HG03439 (cell line): ENCODE measurements around the gene HSD11B2.

Source experiments
- ATAC-seq: cut with Tn5 transposase; IDR thresholded peaks from one replicate; pipeline ENCODE4 v1.9.1; 2021; ENCODE audit warnings: mild to moderate bottlenecking, moderate library complexity; ENCODE audit not compliant: unreplicated experiment

The HSD11B2 gene

GRCh38 chr16:67396159-67397035 is 34.5 kb upstream of the HSD11B2 start:
- no peak for ATAC-seq

DNA sequence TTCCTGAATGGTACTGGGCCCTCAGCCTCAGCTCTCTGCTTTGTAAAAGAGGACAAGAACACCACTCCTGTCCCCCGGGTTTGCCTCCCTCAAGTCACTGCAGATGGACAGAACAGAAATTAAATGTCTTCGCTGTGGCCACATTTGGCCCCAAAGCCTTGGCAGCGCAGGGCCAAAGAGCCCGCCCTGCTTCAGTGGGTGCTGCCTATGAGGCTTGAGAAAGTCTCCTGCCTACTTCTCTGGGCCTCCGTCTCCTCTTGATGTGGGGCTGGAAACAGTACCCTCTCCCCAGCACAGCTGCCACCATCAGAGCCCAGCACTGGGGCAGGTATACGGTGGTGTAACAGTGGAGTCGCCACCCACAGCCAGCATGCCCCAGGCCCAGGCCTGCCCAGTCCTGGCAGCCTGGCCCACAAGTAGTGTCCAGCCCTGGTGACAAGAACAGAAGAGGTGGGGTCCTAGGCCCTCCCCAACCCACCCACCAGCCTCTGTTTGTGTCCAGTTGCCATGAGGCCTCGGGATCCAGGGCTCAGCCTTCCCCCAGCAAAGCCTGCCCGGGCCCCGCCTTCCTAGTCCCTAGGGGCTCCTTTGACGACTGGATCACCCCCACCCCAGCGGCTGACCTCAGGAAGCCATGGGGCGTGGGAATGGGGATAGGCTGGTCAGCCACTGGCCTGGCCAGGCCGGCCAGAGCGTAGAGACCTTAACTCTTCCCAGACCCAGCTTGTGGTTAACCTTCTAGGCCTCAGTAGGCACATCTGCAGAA is 33.7 kb upstream of the HSD11B2 start:
- no peak for ATAC-seq

DNA sequence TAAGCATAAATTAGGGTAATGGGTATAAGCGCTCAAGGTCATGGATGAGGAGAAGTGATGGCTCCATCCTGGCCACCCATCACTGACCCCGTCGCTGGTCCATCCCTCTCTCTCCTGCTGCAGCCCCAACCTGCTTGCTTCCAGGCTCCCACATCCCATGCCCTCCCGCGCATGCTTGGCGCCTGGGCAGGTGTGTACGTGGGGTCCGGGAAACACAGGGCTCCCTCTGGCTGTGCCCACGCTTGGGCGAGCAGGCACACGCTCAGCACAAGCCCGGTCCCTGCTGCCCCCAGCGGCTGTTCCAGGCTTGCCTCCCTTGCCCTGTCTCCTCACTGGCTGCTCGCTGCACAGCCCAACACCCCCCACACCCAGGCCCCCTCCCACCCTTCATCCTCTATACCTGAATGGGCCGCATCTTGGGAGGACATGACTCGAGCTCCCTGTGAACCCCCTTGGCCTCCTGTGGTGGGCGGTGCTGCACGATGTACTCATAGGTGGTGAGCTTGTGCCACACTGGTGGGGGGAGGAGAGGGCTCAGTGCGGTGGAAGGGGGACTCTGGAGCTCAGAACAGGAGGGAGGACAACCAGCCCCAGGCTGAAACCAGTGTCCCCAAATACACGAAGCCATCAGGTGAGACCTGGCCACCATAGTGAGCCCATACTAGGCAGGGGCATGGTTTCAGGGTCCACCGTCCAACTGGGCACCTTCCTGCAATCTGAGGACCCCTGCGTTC is 32.9 kb upstream of the HSD11B2 start:
- no peak for ATAC-seq

- no peak for ATAC-seq
Measured at GRCh38 chr16:67398546-67399217, 32.2 kb upstream of the HSD11B2 start.

DNA sequence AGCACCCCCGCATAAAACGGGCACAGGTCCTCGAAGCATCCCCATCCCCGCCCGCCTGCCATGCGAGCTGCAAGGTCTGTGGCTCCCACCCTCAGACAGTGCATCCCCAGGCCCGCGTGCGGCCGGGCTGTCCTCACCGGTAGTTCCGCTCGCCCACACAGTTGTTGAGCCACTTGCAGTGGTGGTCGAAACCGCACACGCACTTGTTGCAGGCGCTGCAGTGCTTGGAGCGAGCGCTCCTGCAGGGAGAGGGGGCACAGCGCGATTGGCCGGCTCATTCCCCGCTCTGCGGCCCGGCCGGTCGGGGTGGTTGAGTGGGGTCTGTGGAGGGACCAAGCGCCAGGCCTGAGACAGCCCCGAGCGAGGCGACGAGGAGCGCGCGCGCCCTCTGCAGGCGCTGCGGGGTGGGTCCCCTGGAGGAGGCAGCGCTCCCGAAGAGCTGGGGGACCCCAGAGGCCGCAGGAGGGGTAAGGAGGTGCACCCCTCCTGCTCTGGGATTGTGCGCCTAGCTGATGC is 31.6 kb upstream of the HSD11B2 start:
- ATAC-seq, result no peak

- ATAC-seq, result no peak
Measured at GRCh38 chr16:67399749-67400704, 30.9 kb upstream of the HSD11B2 start.

GRCh38 chr16:67400901-67401300 is 30.0 kb upstream of the HSD11B2 start:
- no peak for ATAC-seq

- no peak for ATAC-seq
Measured at GRCh38 chr16:67403976-67404555, 26.9 kb upstream of the HSD11B2 start.

GRCh38 chr16:67404740-67405226 is 26.1 kb upstream of the HSD11B2 start:
- no peak for ATAC-seq

DNA sequence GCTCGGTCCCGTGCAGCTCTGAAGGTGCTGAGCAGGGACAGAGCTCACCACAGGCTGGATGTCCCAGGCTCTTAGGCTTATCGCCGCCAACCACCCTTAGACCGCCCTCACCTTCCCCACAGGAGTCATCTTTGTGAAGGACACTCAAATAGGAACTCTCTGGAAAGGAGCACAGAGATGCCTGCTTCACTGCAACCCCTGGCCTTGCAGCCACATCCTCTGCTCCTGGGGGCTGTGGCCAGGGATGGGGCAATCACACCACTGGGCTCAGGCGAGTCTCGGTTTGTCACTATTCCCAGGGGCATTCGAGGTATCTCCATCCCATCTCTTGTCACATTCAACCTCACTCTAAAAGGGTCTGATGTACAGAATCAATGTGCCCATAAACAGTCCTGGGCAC is 25.6 kb upstream of the HSD11B2 start:
- ATAC-seq, result no peak

DNA sequence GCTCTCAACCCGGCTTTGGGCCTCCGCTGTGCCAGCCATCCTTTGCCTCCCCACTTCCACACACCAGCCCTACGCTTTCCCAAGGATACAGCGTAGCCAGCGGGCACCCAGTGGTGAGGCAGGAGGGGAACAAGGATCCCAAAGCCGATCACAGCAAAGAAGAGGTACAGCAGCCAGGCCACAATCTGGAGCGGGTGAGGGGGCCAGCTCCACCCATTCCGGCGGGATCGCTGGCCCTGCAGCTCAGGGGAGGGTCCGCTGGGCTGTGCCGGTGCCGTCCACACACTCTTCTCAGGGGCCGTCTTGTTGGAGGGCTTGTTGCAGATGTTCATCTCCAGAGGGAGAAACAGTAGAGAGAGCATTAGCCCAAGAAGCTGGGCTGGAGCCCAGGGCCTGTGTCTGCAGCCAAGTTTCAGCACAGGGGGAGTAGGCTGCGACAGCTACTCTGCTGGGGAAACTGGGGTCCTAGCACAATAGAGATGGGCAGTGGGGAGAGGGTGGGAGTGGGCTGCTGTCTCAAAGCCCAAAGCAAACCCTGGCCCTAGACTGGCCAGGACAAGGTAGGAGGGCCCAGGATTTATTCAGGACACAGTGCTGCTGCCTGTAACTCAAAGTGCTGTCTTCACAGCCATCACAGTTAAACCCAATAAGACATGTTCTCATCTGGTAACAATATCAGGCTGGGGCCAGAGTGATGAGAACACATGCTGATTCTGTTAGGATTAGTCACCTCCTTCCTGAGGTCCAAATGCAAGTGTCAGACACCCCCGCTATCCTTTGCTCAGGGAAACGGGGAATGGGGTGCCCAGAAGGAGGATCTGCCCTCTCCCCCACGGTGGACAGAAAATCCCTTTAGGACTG is 24.6 kb upstream of the HSD11B2 start:
- ATAC-seq, result no peak

DNA sequence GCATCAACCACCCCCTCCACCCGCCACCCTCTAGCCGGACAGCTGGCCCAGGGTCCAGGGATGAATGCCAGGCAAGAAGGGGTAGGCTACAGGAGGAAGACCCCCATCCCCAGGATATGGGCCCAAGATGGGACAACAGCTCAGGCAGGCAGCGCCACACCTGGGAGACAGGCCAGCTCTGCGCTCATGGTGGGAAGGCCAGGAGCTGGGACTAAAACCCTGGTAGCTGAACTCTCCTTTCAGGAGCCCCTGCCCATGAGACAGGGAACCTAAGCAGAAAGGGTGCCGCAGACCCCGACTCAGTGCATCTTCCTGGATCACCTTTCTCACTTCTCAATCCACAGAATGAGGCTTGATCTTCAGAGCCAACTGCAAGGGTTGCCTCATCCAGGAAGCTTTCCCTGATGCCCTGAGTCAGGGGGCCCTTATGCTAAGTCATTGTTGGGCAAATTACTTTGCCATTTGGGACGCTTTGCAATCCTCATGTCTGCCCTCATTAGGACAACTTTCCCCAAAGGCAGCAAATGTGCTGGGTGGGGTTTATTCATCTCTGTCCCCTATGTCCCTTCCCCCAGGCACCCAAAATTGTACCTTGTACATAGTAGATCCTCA is 23.6 kb upstream of the HSD11B2 start:
- ATAC-seq, result no peak

- ATAC-seq, result no peak
Measured at GRCh38 chr16:67407788-67408452, 23.0 kb upstream of the HSD11B2 start.

- ATAC-seq, result no peak
Measured at GRCh38 chr16:67409631-67410030, 21.3 kb upstream of the HSD11B2 start.

DNA sequence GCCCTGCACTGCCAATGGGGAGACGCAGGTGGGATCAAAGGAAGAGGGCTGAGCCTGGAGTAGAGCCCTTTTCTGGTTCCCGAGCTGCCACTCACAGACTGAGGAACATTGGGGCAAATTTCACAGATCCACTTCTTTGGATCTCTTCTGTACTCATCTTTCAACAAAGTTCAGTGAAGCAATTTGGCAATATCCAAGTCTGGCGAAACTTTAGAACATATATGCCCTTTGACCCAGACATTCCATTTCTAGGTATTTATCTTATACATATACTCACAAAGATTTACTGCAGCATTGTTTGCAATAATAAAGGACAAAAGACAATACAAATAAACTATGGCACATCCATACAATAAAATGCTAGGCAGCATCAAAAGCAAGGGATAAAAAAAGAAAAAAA is 19.6 kb upstream of the HSD11B2 start:
- ATAC-seq, result no peak

DNA sequence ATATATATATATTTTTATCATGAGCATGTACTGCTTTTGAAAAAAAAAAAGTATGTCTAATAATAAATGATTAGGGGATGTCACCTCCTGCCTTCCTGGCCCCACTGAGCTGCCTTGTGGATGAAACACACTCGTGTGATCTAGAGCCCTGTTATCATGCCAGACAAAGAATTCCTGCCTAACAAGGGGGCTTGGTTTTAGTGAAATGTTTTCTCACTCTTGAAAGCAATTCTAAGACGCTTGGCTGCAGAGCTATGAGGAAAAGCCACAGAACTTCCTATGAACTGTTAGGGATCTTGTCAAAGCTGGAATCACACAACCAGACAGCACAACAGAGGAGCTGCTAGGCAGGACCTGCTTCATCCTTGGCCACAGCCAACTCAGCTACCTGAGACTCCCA is 18.6 kb upstream of the HSD11B2 start:
- ATAC-seq, result no peak
